ENCODE data around the gene PRPH.
"Not testable (repeated sequence)": the region's sequence is repeated elsewhere in the genome, so short reads cannot be mapped to it uniquely, and the experiment has no call there.

The PRPH gene

DNA sequence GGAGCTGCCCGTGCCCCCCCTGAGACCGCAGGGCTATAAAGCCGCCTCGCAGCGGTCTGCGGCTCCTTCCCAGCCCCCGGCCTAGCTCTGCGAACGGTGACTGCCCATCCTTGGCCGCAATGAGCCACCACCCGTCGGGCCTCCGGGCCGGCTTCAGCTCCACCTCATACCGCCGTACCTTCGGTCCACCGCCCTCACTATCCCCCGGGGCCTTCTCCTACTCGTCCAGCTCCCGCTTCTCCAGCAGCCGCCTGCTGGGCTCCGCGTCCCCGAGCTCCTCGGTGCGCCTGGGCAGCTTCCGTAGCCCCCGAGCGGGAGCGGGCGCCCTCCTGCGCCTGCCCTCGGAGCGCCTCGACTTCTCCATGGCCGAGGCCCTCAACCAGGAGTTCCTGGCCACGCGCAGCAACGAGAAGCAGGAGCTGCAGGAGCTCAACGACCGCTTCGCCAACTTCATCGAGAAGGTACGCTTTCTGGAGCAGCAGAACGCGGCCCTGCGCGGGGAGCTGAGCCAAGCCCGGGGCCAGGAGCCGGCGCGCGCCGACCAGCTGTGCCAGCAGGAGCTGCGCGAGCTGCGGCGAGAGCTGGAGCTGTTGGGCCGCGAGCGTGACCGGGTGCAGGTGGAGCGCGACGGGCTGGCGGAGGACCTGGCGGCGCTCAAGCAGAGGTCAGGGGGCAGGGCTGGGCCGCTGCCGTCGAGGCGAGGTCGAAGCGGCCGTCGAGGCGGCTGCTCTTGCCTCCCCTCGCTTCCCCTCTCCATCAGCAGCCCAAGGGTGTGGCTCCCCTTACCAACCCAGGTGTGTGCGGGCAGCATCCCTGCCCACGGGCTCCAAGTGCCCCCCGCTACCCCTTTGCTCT lies at the start of gene PRPH:
Gene PRPH (plus strand): TSS at position 66 of the 855 bp plus-strand sequence. CDS start 54 bp downstream, at position 120.
- DNase-seq = no peak

DNA sequence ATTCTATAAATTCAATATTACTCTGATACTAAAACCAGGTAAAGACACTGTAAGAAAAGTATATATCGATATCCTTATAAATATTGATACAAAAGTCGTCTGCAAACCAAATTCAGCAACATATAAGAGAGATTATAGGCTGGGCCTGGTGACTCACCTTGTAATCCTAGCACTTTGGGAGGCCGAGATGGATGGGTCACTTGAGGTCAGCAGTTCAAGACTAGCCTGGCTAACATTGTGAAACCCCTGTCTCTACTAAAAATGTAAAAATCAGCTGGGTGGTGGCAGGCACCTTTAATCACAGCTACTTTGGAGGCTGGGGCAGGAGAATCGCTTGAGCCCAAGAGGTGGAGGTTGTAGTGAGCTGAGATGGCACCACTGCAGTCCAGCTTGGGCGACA lies 43.6 kb upstream of the PRPH start:
- no peak for DNase-seq

DNA sequence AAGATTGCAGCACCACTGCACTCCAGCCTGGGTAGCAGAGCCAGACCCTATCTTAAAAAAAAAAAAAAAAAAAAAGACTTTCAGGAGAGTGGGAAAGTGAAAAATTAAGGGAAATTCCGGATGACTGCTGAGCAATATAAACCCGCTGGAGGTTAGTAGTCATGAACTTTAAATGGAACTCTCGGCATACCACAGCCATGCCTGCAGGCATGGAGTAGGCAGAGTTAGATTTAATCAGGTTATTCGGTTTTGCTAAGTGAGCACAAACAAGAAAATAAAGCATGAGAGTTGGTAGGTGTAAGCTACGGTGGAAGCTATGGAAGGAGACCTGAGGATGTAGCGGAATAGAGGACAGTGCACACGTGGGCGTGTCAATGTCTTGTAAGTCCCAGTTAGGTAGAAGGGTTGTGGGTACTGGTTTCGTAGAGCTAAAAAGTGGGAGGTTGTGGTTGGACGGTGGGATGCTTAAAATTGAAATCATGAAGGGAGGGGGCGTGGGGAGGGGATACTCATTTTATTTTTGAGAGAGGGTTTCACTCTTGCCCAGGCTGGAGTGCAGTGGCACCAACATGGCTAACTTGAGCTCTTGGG lies 41.8 kb upstream of the PRPH start:
- DNase-seq = no peak

DNA sequence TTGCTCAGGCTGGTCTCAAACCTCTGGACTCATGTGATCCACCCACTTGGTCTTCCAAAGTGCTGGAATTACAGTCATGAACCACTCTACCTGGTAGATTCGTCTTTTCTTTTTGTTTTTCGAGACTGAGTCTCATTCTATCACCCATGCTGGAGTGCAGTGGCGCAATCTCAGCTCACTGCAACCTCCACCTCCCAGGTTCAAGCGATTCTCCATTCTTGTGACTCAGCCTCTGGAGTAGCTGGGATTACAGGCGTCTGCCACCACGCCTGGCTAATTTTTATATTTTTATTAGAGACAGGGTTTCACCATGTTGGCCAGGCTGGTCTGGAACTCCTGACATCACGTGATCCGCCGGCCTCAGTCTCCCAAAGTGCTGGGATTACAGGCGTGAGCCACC lies 39.5 kb upstream of the PRPH start:
- DNase-seq = not testable (repeated sequence)

DNA sequence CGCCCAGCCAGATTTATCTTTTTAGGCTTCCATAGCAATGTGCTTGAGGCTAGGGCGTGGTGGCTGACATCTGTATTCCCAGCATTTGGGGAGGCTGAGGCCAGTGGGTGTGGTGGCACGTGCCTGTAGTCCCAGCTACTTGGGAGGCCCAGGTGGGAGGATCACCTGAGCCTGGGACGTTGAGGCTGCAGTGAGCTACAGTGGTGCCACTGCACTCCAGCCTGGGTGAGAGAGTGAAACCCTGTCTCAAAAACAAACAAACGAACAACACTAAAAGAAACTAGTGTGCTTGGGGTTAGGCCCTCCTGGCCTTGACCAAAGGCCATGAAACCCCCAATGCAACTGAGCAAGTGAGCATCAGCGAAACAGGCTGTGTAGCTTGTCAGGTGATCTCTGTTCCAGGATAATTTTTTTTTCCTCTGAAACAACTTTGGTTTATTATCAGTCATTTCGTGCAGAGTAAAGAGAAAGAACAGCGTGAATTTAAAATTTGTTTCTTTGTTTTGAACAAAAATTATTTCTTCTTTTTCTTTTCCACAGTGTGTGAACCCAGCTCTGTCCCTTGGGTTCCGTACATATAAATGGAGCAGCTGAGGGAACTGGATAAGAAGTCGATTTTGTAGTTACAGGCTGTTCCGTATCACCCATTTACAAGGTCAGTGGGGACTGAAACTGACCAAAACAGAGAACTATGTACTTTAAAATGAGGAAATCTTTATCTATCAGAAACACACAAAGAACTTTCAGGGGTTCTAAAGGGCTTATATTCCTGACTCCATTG lies 38.9 kb upstream of the PRPH start:
- peak in 1 of 2 donors; percentile 8 for DNase-seq

DNA sequence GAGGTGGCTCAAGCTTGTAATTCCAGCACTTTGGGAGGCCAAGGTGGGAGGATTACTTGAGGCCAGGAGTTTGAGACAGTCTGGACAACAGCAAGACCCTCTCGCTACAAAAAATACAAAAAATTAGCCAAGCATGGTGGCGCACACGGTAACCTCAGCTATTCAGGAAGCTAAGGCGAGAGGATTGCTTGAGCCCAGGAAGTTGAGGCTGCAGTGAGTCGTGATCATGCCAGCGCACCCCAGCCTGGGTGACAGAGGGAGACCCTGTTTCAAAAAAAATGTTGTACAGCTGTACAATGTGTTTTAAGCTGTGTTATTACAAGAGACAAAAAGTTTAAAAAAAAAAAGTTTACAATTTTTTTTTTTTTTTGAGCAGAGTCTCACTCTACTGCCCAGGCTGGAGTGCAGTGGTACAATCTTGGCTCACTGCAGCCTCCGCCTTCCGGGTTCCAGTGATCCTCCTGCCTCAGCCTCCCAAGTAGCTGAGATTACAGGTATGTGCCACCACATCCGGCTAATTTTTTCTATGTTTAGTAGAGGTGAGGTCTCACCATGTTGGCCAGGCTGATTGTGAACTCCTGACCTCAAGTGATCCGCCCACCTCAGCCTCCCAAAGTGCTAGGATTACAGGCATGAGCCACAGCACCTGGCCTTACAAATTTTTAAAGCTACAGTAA lies 37.3 kb upstream of the PRPH start:
- not testable (repeated sequence) for DNase-seq

DNA sequence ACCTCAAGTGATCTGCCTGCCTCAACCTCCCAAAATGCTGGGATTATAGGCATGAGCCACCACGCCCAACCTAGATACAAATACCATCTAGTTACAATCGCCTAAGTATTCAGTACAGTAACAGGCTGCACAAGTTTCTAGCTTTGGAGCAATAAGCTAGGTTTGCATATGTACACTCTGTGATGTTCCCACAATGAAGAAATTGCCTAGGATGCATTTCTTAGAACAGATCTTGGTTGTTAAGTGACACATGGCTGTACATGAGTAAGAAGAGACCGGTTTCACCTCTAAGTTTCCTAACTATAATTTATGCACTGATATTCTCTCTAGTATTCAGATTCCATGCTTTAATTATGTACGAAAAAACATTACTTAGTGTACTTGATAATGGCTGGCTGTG lies 35.5 kb upstream of the PRPH start:
- DNase-seq = no peak

DNA sequence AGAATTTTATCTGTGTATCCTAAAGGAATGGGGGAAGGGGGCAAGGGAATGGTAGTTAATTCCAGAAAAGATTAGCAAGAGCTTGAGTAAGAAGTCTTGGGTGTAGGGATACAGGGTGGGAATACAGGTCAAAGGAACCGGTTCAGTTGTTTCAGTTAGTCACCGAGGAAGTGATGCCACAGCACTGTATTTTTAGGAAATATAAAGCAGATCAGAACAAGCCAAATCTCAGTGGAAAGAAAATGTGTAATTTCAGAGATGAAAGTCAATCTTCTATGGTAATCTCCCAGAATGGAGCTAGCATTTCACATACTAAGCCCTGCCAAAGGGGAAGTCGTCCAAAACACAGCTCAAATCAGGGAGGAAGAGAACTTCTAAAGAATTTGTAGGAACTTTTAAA lies 34.8 kb upstream of the PRPH start:
- no peak for DNase-seq

DNA sequence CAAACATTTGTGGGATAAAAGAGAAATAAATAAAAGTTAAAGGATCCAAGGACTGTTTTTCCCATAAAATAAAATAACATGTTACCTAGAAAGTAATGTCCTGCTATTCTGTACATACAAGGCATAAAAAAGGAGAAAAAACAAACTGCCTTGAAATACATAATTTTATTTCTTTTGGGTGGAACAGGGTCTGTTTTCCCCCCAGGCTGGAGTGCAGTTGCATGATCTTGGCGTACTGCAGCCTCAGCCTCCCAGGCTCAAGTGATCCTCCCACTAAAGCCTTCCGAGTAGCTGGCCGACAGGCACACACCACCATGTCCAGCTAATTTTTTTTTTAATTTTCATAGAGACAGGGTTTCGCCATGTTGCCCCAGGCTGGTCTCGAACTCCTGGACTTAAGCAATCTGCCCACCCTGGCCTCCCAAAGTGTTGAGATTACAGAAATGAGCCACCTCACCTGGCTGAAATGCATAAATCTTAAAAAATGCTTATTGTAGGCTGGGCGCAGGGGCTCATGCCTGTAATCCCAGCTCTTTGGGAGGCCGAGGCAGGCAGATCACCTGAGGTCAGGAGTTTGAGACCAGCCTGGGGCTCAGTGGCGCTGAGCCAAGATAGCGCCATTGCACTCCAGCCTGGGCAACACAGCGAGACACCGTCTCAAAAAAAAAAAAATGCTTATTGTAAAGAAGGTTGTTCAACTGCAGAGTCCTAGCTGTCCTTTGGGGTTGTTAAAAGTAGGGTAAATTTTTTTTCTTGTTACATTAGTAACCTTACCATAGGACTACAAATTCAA lies 34.2 kb upstream of the PRPH start:
- DNase-seq = no peak

DNA sequence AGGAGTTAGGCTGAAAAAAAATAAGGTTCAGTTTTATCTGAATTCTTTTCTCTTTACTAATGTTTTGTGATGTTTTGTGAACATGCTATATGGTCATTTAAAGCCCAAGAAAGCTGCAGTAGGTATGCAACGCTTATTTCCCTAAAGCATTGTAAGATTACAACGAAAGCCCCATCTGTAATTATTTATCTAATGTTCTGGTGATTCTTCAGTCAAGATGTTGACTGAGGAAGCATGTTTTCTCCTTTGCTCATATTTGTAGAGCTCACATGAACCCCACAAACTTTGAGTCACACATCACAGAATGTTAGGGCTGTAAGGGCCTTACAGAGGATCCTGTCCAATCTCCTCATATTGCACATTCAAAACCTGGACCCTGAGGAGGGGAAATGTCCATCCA lies 33.2 kb upstream of the PRPH start:
- DNase-seq = no peak

DNA sequence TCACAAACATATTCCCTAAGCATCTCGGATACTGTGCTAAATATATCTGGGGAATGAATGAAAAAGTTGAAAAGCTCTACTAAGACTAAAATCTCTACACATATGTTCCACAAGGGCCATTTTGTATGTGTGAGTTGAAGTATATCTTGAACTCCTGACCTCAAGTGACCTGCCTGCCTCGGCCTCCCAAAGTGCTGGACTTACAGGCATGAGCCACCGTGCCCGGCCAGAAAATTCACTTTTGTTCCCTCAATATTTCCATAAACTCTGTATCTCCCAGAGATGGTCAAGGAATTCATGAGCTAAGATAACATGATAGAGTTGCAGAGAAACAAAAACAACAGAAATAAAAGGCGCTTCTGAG lies 31.6 kb upstream of the PRPH start:
- no peak for DNase-seq

DNA sequence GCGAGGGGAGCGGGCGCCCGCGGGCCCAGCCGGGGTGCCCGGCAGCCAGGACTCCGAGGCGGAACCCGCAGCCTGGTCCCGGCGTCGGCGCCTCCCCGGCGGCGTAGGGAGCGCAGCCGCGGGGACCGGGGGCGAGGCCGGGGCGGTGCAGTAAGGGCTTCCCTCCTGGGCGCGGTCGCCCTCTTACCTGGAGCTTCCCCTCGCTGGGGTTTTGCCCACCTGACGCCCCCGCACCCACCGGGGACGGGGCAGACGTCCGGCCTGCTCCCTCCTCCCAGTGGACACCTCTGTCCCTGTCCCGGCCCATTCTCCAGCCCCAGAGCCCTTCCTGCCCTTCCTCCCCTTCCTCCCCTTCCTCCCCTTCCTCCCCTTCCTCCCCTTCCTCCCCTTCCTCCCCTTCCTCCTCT lies 30.5 kb upstream of the PRPH start:
- DNase-seq = no peak

DNA sequence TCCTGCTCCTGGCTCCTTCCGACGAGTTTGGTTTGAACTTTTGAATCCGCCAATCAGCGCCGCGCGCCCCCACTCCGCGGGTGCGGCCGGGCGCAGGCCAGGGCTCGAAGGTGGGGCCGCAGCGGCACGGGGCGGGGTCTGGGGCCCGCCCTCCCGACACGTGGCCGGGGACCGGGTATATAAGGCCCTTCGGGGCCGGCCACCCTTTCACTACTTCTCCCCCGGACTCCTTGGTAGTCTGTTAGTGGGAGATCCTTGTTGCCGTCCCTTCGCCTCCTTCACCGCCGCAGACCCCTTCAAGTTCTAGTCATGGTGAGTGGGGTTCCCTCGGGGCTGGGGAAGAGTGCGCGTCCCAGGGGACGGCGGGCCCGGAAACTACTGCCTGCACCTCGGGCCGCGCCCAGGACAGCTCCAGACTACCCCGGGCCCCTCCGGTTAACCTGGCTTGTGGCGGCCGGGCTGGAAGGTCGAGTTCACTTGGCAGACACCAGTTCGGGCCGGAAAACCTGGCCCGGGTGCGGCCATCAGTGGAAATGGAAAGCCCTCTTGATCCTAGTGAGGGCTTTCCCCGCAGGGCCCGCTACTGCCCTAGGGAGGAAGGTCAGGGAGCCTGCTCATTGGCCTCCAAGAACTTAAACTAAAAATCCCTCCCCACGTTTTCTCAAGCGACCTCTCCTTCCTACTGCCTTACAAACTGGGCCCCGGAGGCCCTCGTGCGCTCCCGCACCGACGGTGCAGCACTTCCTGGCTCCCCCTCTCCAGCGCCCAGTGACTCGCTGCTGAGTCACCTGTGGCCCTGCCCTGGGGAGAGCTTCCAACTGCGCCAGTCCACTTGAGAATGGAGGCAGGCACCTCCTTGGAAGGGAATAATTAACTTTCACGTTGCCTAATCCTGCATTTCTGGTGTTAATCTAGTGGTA lies 29.8 kb upstream of the PRPH start, which contains the start of gene TUBA1C:
Gene TUBA1C (plus strand): TSS at position 210 of the 920 bp plus-strand sequence. CDS start 100 bp downstream, at position 310.
- peak; percentile 18 to 52 for DNase-seq

DNA sequence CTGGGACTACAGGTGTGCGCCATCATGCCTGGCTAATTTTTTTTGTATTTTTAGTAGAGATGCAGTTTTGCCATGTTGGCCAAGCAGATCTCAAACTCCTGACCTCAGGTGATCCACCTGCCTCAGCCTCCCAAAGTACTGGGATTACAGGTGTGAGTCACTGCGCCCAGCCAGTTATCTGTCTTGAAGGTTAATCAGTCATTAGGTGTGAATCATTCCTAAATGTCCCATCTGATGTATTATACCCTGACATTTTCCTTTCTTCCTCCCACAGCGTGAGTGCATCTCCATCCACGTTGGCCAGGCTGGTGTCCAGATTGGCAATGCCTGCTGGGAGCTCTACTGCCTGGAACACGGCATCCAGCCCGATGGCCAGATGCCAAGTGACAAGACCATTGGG lies 25.8 kb upstream of the PRPH start:
- DNase-seq = not testable (repeated sequence)

DNA sequence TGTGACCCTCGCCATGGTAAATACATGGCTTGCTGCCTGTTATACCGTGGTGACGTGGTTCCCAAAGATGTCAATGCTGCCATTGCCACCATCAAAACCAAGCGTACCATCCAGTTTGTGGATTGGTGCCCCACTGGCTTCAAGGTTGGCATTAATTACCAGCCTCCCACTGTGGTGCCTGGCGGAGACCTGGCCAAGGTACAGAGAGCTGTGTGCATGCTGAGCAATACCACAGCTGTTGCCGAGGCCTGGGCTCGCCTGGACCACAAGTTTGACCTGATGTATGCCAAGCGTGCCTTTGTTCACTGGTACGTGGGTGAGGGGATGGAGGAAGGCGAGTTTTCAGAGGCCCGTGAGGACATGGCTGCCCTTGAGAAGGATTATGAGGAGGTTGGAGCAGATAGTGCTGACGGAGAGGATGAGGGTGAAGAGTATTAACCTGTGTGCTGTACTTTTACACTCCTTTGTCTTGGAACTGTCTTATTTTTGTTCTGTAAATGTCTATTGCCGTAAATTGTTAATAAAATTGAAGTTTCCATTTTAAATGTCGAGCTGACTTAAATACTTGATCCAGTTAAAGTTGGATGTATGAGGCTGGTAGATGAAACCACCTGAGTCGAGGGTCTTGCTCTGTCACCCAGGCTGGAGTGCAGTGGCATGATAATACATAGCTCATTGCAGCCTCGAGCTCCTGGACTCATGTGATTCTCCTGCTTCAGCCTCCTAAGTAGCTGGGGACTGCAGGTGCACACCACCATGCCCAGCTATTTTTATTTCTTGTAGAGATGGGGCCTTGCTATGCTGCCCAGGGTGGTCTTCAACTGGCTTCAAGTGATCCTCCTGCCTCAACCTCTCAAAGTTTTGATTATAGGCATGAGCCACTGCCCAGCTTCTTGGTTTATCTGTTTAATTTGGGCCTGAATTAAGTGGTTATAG lies 21.9 kb upstream of the PRPH start:
- DNase-seq = no peak

DNA sequence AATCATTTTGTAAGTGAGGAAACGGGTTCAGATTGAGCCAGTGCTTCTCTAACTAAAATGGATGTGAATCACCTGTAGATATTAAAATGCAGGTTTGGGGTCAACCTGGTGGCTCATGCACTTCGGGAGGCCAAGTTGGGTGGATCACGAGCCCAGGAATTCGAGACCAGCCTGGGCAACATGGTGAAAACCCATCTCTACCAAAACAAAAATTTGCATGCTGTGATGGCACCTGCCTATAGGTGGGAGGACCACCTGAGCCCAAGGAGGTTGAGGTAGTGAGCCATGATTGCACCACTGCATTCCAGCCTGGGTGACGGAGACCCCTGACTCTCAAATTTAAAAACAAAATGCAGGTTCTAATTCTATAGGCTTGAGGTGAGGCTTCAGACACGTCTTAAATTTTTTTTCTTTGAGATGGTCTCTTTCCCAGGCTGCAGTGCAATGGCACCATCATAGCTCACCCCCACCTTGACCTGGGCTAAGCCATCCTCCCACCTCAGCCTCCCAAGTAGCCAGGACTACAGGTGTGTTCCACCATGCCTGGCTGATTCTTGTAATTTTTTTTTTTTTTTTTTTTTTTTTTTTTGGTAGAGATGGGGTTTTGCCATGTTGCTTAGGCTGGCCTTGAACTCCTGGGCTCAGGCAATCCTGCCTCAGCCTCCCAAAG lies 21.1 kb upstream of the PRPH start:
- DNase-seq = no peak

DNA sequence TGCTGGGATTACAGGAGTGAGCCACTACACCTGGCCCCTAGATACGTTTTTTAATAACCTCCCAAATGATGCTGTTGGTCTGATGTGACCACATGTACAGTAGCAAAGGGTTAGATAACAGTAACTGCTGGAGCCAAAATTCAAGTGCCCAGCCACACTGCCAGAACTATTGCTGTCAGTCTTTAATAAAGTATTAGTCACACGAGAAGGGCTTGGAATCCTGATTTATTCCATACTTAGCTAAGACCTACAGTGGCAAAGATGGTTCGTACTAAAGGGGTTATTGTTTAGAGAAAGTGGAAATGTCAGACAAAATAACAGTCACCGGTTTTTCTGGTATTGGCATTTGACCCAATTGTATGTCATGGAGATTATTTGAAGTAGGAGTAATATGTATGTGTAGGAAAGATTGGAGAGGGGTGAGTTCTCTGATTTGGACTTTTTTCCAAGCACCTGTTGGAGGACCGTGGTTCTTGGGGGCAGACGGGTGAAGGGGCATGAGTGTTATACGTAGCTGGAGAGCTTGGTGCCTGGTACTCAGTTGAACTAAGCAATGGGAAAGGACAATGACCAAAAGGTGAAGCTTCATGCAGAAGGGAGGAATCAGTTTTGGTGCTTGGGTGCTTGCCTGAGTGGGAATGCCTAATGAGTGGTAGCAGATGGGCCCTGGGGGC lies 20.4 kb upstream of the PRPH start:
- DNase-seq = no peak
